ENCODE data around the gene MAGI2.
"Not testable (repeated sequence)": the region's sequence is repeated elsewhere in the genome, so short reads cannot be mapped to it uniquely, and the experiment has no call there.

Gene MAGI2

GRCh38 chr7:78247910-78248689 lies 1205.4 kb downstream of the MAGI2 start:
- no peak for DNase-seq

- not testable (repeated sequence) for DNase-seq
Observed at GRCh38 chr7:78240179-78240578, 1213.3 kb downstream of the MAGI2 start.

- no peak for DNase-seq
Observed at GRCh38 chr7:78234634-78235033, 1218.8 kb downstream of the MAGI2 start.

- DNase-seq = no peak
Observed at GRCh38 chr7:78232806-78233205, 1220.7 kb downstream of the MAGI2 start.

- peak; percentile 51 for DNase-seq
Observed at GRCh38 chr7:78226059-78226719, 1227.3 kb downstream of the MAGI2 start.

GRCh38 chr7:78225534-78225933 lies 1227.9 kb downstream of the MAGI2 start:
- no peak for DNase-seq

GRCh38 chr7:78224923-78225322 lies 1228.5 kb downstream of the MAGI2 start:
- no peak for DNase-seq

- no peak for DNase-seq
Observed at GRCh38 chr7:78223598-78223997, 1229.9 kb downstream of the MAGI2 start.

- no peak for DNase-seq
Observed at GRCh38 chr7:78222001-78222751, 1231.3 kb downstream of the MAGI2 start.

- DNase-seq = no peak
Observed at GRCh38 chr7:78220754-78221153, 1232.7 kb downstream of the MAGI2 start.

GRCh38 chr7:78218876-78219275 lies 1234.6 kb downstream of the MAGI2 start:
- DNase-seq = no peak

GRCh38 chr7:78218051-78218450 lies 1235.4 kb downstream of the MAGI2 start:
- DNase-seq = no peak

- no peak for DNase-seq
Observed at GRCh38 chr7:78215199-78215598, 1238.3 kb downstream of the MAGI2 start.

GRCh38 chr7:78213402-78213801 lies 1240.1 kb downstream of the MAGI2 start:
- DNase-seq = no peak

- DNase-seq = no peak
Observed at GRCh38 chr7:78212476-78213060, 1240.9 kb downstream of the MAGI2 start.

- DNase-seq = no peak
Observed at GRCh38 chr7:78207269-78207668, 1246.2 kb downstream of the MAGI2 start.

GRCh38 chr7:78206769-78207168 lies 1246.7 kb downstream of the MAGI2 start:
- DNase-seq = no peak

- no peak for DNase-seq
Observed at GRCh38 chr7:78203042-78203720, 1250.3 kb downstream of the MAGI2 start.

- DNase-seq = no peak
Observed at GRCh38 chr7:78198756-78199155, 1254.7 kb downstream of the MAGI2 start.

- DNase-seq = no peak
Observed at GRCh38 chr7:78197447-78197846, 1256.0 kb downstream of the MAGI2 start.

- no peak for DNase-seq
Observed at GRCh38 chr7:78195281-78195680, 1258.2 kb downstream of the MAGI2 start.

GRCh38 chr7:78194611-78195010 lies 1258.9 kb downstream of the MAGI2 start:
- no peak for DNase-seq

Measured in hematopoietic multipotent progenitor cell treated with erythropoietin and hydrocortisone succinate and interleukin-3 and kit ligand, for 6 days (in vitro differentiated cells).